ENCODE measurements around the gene FCN1.

The FCN1 gene

GRCh38 chr9:134887686-134888602 is 29.8 kb downstream of the FCN1 start:
- H3K9ac ChIP-seq (ENCODE audit: low read length) = peak overlapping the region; percentile 21; the same call in 1 of the 2 replicates
- H3K79me2 ChIP-seq (ENCODE audit: insufficient read depth, low read length) = no peaks in the 10 kb centered on the region
- peaks cover 12% of the 10 kb centered on the region for H3F3A ChIP-seq (ENCODE audit: insufficient read depth)
- no peaks in the 10 kb centered on the region for H4K20me1 ChIP-seq (ENCODE audit: low read depth, low read length)
- no peak overlapping the region for H2AFZ ChIP-seq (ENCODE audit: low read depth, low read length, severe bottlenecking)
- TF ChIP-seq EZH2phosphoT487 (conservative IDR thresholded peaks at IDR 0.05; ENCODE audit: low read length) = no peak
- TF ChIP-seq CTCF (IDR thresholded peaks at IDR 0.05; ENCODE audit: insufficient read depth, low read length, poor library complexity, severe bottlenecking) = no peak
- peak overlapping the region; percentile 56 for H3K4me2 ChIP-seq (ENCODE audit: low read depth, low read length, poor library complexity, severe bottlenecking)
- H3K36me3 ChIP-seq (ENCODE audit: low read length) = no peaks in the 10 kb centered on the region
- H3K9me3 ChIP-seq (ENCODE audit: insufficient read depth, low read length) = no peaks in the 10 kb centered on the region
- H3K27me3 ChIP-seq (ENCODE audit: low read length) = no peaks in the 10 kb centered on the region
- H3K27ac ChIP-seq (ENCODE audit: low read depth, low read length) = peak overlapping the region; percentile 92
- no peaks in the 10 kb centered on the region for H3K9me2 ChIP-seq (replicated peaks; ENCODE audit: insufficient read depth, low read length)
- no peak overlapping the region for H3K4me3 ChIP-seq (ENCODE audit: insufficient read depth, low read length, poor library complexity, severe bottlenecking)

GRCh38 chr9:134887219-134887618 is 30.5 kb downstream of the FCN1 start:
- TF ChIP-seq EZH2phosphoT487 (conservative IDR thresholded peaks at IDR 0.05; ENCODE audit: low read length) = no peak
- TF ChIP-seq CTCF (IDR thresholded peaks at IDR 0.05; ENCODE audit: insufficient read depth, low read length, poor library complexity, severe bottlenecking) = no peak
- no peak overlapping the region for H3K4me2 ChIP-seq (ENCODE audit: low read depth, low read length, poor library complexity, severe bottlenecking)
- H3K4me3 ChIP-seq (ENCODE audit: insufficient read depth, low read length, poor library complexity, severe bottlenecking) = no peak overlapping the region
- no peaks in the 10 kb centered on the region for H3K9me3 ChIP-seq (ENCODE audit: insufficient read depth, low read length)
- H3K79me2 ChIP-seq (ENCODE audit: insufficient read depth, low read length) = no peaks in the 10 kb centered on the region
- H4K20me1 ChIP-seq (ENCODE audit: low read depth, low read length) = no peaks in the 10 kb centered on the region
- H3F3A ChIP-seq (ENCODE audit: insufficient read depth) = peaks cover 12% of the 10 kb centered on the region
- no peak overlapping the region for H3K27ac ChIP-seq (ENCODE audit: low read depth, low read length)
- no peak overlapping the region for H2AFZ ChIP-seq (ENCODE audit: low read depth, low read length, severe bottlenecking)
- no peaks in the 10 kb centered on the region for H3K9me2 ChIP-seq (replicated peaks; ENCODE audit: insufficient read depth, low read length)
- no peak overlapping the region for H3K9ac ChIP-seq (ENCODE audit: low read length)
- H3K27me3 ChIP-seq (ENCODE audit: low read length) = no peaks in the 10 kb centered on the region
- H3K36me3 ChIP-seq (ENCODE audit: low read length) = no peaks in the 10 kb centered on the region

- Histone ChIP-seq H3K9me3 (ENCODE audit: insufficient read depth, low read length) (no peaks in the 10 kb centered on the region), H3K9ac (ENCODE audit: low read length) (no peak overlapping the region), H3K79me2 (ENCODE audit: insufficient read depth, low read length) (no peaks in the 10 kb centered on the region), H3F3A (ENCODE audit: insufficient read depth) (peaks cover 12% of the 10 kb centered on the region), H3K9me2 (replicated peaks; ENCODE audit: insufficient read depth, low read length) (no peaks in the 10 kb centered on the region), H3K36me3 (ENCODE audit: low read length) (no peaks in the 10 kb centered on the region), H3K27ac (ENCODE audit: low read depth, low read length) (no peak overlapping the region), H3K4me2 (ENCODE audit: low read depth, low read length, poor library complexity, severe bottlenecking) (no peak overlapping the region), H3K4me3 (ENCODE audit: insufficient read depth, low read length, poor library complexity, severe bottlenecking) (no peak overlapping the region), H4K20me1 (ENCODE audit: low read depth, low read length) (no peaks in the 10 kb centered on the region), H3K27me3 (ENCODE audit: low read length) (no peaks in the 10 kb centered on the region), H2AFZ (ENCODE audit: low read depth, low read length, severe bottlenecking) (no peak overlapping the region)
- TF ChIP-seq CTCF (IDR thresholded peaks at IDR 0.05; ENCODE audit: insufficient read depth, low read length, poor library complexity, severe bottlenecking) (no peak), EZH2phosphoT487 (conservative IDR thresholded peaks at IDR 0.05; ENCODE audit: low read length) (no peak)
These were observed 31.2 kb downstream of the FCN1 start for GRCh38 chr9:134886413-134886913.

All from SU-DHL-6 (cell line).